Glutamatergic neuron (in vitro differentiated cells): ENCODE data around the gene ZFP42. TPM values are rescaled to one million over a fixed set of nuclear protein-coding genes. Genes with fewer than 3 reads are reported as not detected.

Experiments used
- DNase-seq: peaks from one replicate; pipeline ENCODE4 v3.0.0; 2022
- H3K27ac Mint-ChIP-seq: one replicate; pipeline ENCODE4 v1.8.0; 2020; ENCODE audit warnings: mild to moderate bottlenecking, mixed read lengths, inconsistent platforms; ENCODE audit not compliant: unreplicated experiment
- H3K27me3 Mint-ChIP-seq: one replicate; pipeline ENCODE4 v1.8.0; 2020; ENCODE audit warnings: mild to moderate bottlenecking, moderate library complexity, mixed read lengths, inconsistent platforms; ENCODE audit not compliant: unreplicated experiment
- H3K36me3 Mint-ChIP-seq: one replicate; pipeline ENCODE4 v1.8.0; 2020; ENCODE audit warnings: mild to moderate bottlenecking, mixed read lengths, inconsistent platforms; ENCODE audit not compliant: unreplicated experiment
- H3K4me1 Mint-ChIP-seq: one replicate; pipeline ENCODE4 v1.8.0; 2020; ENCODE audit warnings: mild to moderate bottlenecking, low read depth, mixed read lengths, inconsistent platforms; ENCODE audit not compliant: unreplicated experiment
- H3K4me3 Mint-ChIP-seq: one replicate; pipeline ENCODE4 v1.8.0; 2020; ENCODE audit warnings: mild to moderate bottlenecking, mixed read lengths, inconsistent platforms; ENCODE audit not compliant: unreplicated experiment
- H3K9me3 Mint-ChIP-seq: one replicate; pipeline ENCODE4 v1.8.0; 2020; ENCODE audit warnings: mild to moderate bottlenecking, moderate library complexity, mixed read lengths, inconsistent platforms; ENCODE audit not compliant: unreplicated experiment
- CTCF ChIP-seq: fragments of 200-600 bp; sonication (generic); IDR thresholded peaks from one replicate; pipeline ENCODE4 v1.5.0; 2021; ENCODE audit not compliant: partially characterized antibody, unreplicated experiment
- total RNA-seq: library from RNA; stranded (reverse); fragmentation: NEBNext Ultra II Directional; extraction: Animal tissue kit (Norgen Biotek cat#: 25700); gene quantifications from one replicate; pipeline ENCODE4 v1.2.1, GENCODE V29; 2021; ENCODE audit not compliant: unreplicated experiment

ZFP42 gene
- total RNA-seq, 1 donor from 2014 or later = 17.4 TPM

GRCh38 chr4:188021548-188022249 is 26.1 kb downstream of the ZFP42 start:
- H3K27me3 Mint-ChIP-seq = peaks cover 3% of the 10 kb centered on the region
- no peak for TF ChIP-seq CTCF
- no peak overlapping the region for H3K4me3 Mint-ChIP-seq
- H3K36me3 Mint-ChIP-seq = no peaks in the 10 kb centered on the region
- DNase-seq = no peak
- H3K9me3 Mint-ChIP-seq = no peaks in the 10 kb centered on the region
- no peak overlapping the region for H3K27ac Mint-ChIP-seq
- H3K4me1 Mint-ChIP-seq = peaks cover 1% of the 10 kb centered on the region

- H3K27ac Mint-ChIP-seq = no peak overlapping the region
- no peaks in the 10 kb centered on the region for H3K36me3 Mint-ChIP-seq
- H3K27me3 Mint-ChIP-seq = peaks cover 3% of the 10 kb centered on the region
- H3K4me1 Mint-ChIP-seq = peaks cover 1% of the 10 kb centered on the region
- H3K4me3 Mint-ChIP-seq = no peak overlapping the region
- DNase-seq = no peak
- no peak for TF ChIP-seq CTCF
- H3K9me3 Mint-ChIP-seq = no peaks in the 10 kb centered on the region
Measured at GRCh38 chr4:188023682-188024081, 28.1 kb downstream of the ZFP42 start.

GRCh38 chr4:188025476-188025875 is 29.9 kb downstream of the ZFP42 start:
- no peaks in the 10 kb centered on the region for H3K36me3 Mint-ChIP-seq
- DNase-seq = no peak
- TF ChIP-seq CTCF = no peak
- no peaks in the 10 kb centered on the region for H3K9me3 Mint-ChIP-seq
- peaks cover 1% of the 10 kb centered on the region for H3K4me1 Mint-ChIP-seq
- no peak overlapping the region for H3K4me3 Mint-ChIP-seq
- H3K27ac Mint-ChIP-seq = no peak overlapping the region
- peaks cover 2% of the 10 kb centered on the region for H3K27me3 Mint-ChIP-seq

- Mint-ChIP-seq H3K4me3 (no peak overlapping the region), H3K36me3 (no peaks in the 10 kb centered on the region), H3K27me3 (peaks cover 11% of the 10 kb centered on the region), H3K27ac (no peak overlapping the region), H3K4me1 (peaks cover 8% of the 10 kb centered on the region), H3K9me3 (peaks cover 4% of the 10 kb centered on the region)
- TF ChIP-seq CTCF = no peak
- no peak for DNase-seq
Measured at GRCh38 chr4:188029114-188029513, 33.5 kb downstream of the ZFP42 start.

GRCh38 chr4:188030401-188030800 is 34.8 kb downstream of the ZFP42 start:
- Mint-ChIP-seq H3K9me3 (peaks cover 4% of the 10 kb centered on the region), H3K4me3 (no peak overlapping the region), H3K4me1 (peaks cover 9% of the 10 kb centered on the region), H3K27me3 (peaks cover 11% of the 10 kb centered on the region), H3K36me3 (no peaks in the 10 kb centered on the region), H3K27ac (no peak overlapping the region)
- TF ChIP-seq CTCF = no peak
- no peak for DNase-seq
